ENCODE data around the gene ARFGAP1.

The ARFGAP1 gene

GRCh38 chr20:63336232-63336752 lies 63.7 kb downstream of the ARFGAP1 start:
- no peak for DNase-seq

- no peak for DNase-seq
These were observed 65.3 kb downstream of the ARFGAP1 start for GRCh38 chr20:63337786-63338420.

All from NCI-H1105 (cell line).